HEK293 (cell line): ENCODE measurements around the gene AUH.

ENCODE experiments used
- CTCF ChIA-PET: fragments of 350-600 bp; formaldehyde crosslinking; extraction: SDS; loops from one replicate; lab custom pipeline; 2021; ENCODE audit warnings: antibody characterized with exemption; lab: Yijun Ruan, JAX
- POLR2A ChIA-PET: fragments of 300-600 bp; formaldehyde crosslinking; extraction: SDS; loops from one replicate; lab custom pipeline; 2020; ENCODE audit warnings: antibody characterized with exemption, inconsistent platforms; lab: Yijun Ruan, JAX
- H3K27ac ChIP-seq: fragments of 200-500 bp; sonication (Bioruptor generic); 2 replicates; pipeline ENCODE4 v1.5.1; 2014; ENCODE audit warnings: low read depth, low read length, control low read depth, inconsistent platforms; ENCODE audit errors: extremely low read depth
- H3K36me3 ChIP-seq, 2 experiments: fragments of 200-500 bp in 1 of 2; sonication (Bioruptor generic) in 1 of 2; 1 replicate in 1 of 2; 2 replicates in 1 of 2; pipeline ENCODE4 v1.5.1; 2014 to 2017; ENCODE audit warnings: inconsistent platforms in 2 of 2, low read length in 2 of 2; ENCODE audit not compliant: control insufficient read depth in 2 of 2, insufficient read depth in 1 of 2
- H3K4me1 ChIP-seq: fragments of 200-500 bp; sonication (Bioruptor generic); 2 replicates; pipeline ENCODE4 v1.5.1; 2014; ENCODE audit warnings: mild to moderate bottlenecking, low read length, inconsistent platforms; ENCODE audit not compliant: control insufficient read depth, insufficient read depth
- H3K4me3 ChIP-seq: 2 replicates; pipeline ENCODE4 v1.5.1; 2011; ENCODE audit warnings: low read depth, mild to moderate bottlenecking, control low read depth, low read length, moderate library complexity
- H3K9me3 ChIP-seq: fragments of 200-500 bp; sonication (Bioruptor generic); 2 replicates; pipeline ENCODE4 v1.5.1; 2014; ENCODE audit warnings: low read depth, low read length, inconsistent platforms; ENCODE audit not compliant: control insufficient read depth, insufficient read depth
- GFI1B ChIP-seq: fragments of 450-650 bp; formaldehyde crosslinking; IDR thresholded peaks from 2 replicates; pipeline ENCODE4 v1.5.1; 2016; ENCODE audit warnings: missing biosample characterization, missing genetic modification characterization
- KLF7 ChIP-seq: fragments of 450-650 bp; formaldehyde crosslinking; IDR thresholded peaks from 2 replicates; pipeline ENCODE4 v1.5.1; 2016; ENCODE audit warnings: missing biosample characterization, missing genetic modification characterization, borderline replicate concordance
- OSR2 ChIP-seq: fragments of 450-650 bp; formaldehyde crosslinking; IDR thresholded peaks from 2 replicates; pipeline ENCODE4 v1.5.1; 2016; ENCODE audit warnings: missing biosample characterization, missing genetic modification characterization
- OVOL3 ChIP-seq: fragments of 450-650 bp; formaldehyde crosslinking; IDR thresholded peaks from 2 replicates; pipeline ENCODE4 v1.5.1; 2016; ENCODE audit warnings: missing biosample characterization, missing genetic modification characterization
- PRDM1 ChIP-seq: fragments of 450-650 bp; formaldehyde crosslinking; IDR thresholded peaks from 2 replicates; pipeline ENCODE4; 2016; ENCODE audit warnings: missing biosample characterization, missing genetic modification characterization
- RBAK ChIP-seq: fragments of 450-650 bp; formaldehyde crosslinking; IDR thresholded peaks from 2 replicates; pipeline ENCODE4 v1.5.1; 2016; ENCODE audit warnings: missing biosample characterization, missing genetic modification characterization
- REST ChIP-seq: fragments of 450-650 bp; formaldehyde crosslinking; IDR thresholded peaks from 2 replicates; pipeline ENCODE4 v1.5.1; 2016; ENCODE audit warnings: missing biosample characterization, missing genetic modification characterization
- SCRT1 ChIP-seq: fragments of 450-650 bp; formaldehyde crosslinking; IDR thresholded peaks from 2 replicates; pipeline ENCODE4 v1.5.1; 2016; ENCODE audit warnings: missing biosample characterization, missing genetic modification characterization, borderline replicate concordance
- SETDB1 ChIP-seq: IDR thresholded peaks from one replicate; pipeline ENCODE4 v1.6.1; 2017; ENCODE audit warnings: mild to moderate bottlenecking, low read length, moderate library complexity, mixed read lengths; ENCODE audit not compliant: insufficient read length
- SP2 ChIP-seq: fragments of 450-650 bp; formaldehyde crosslinking; IDR thresholded peaks from 2 replicates; pipeline ENCODE4 v1.5.1; 2016; ENCODE audit warnings: missing biosample characterization, missing genetic modification characterization
- TCF7L2 ChIP-seq: IDR thresholded peaks from 2 replicates; pipeline ENCODE4 v1.6.1; 2011; ENCODE audit warnings: low read depth, mild to moderate bottlenecking, inconsistent platforms, low read length, moderate library complexity, borderline replicate concordance
- YY1 ChIP-seq: fragments of 450-650 bp; formaldehyde crosslinking; IDR thresholded peaks from 2 replicates; pipeline ENCODE4 v1.5.1; 2018; ENCODE audit warnings: missing biosample characterization, missing genetic modification characterization
- ZBTB10 ChIP-seq: fragments of 450-650 bp; formaldehyde crosslinking; IDR thresholded peaks from 2 replicates; pipeline ENCODE4 v1.5.1; 2016; ENCODE audit warnings: missing biosample characterization, missing genetic modification characterization
- ZBTB44 ChIP-seq: fragments of 450-650 bp; IDR thresholded peaks from 2 replicates; pipeline ENCODE4 v1.5.1; 2018; ENCODE audit warnings: missing biosample characterization, mild to moderate bottlenecking, missing genetic modification characterization
- ZBTB6 ChIP-seq: fragments of 450-650 bp; formaldehyde crosslinking; IDR thresholded peaks from 2 replicates; pipeline ENCODE4 v1.5.1; 2017; ENCODE audit warnings: missing biosample characterization, missing genetic modification characterization
- ZEB2 ChIP-seq: fragments of 450-650 bp; formaldehyde crosslinking; IDR thresholded peaks from 2 replicates; pipeline ENCODE4 v1.5.1; 2016; ENCODE audit warnings: missing biosample characterization, missing genetic modification characterization
- ZIC2 ChIP-seq: fragments of 450-650 bp; formaldehyde crosslinking; IDR thresholded peaks from 2 replicates; pipeline ENCODE4 v1.5.1; 2016; ENCODE audit warnings: missing biosample characterization, missing genetic modification characterization
- ZNF121 ChIP-seq: fragments of 450-650 bp; formaldehyde crosslinking; IDR thresholded peaks from 2 replicates; pipeline ENCODE4 v1.5.1; 2016; ENCODE audit warnings: missing biosample characterization, missing genetic modification characterization
- ZNF26 ChIP-seq: fragments of 450-650 bp; formaldehyde crosslinking; IDR thresholded peaks from 2 replicates; pipeline ENCODE4 v1.5.1; 2016; ENCODE audit warnings: missing biosample characterization, missing genetic modification characterization
- ZNF354C ChIP-seq: fragments of 450-650 bp; formaldehyde crosslinking; IDR thresholded peaks from 2 replicates; pipeline ENCODE4 v1.5.1; 2016; ENCODE audit warnings: missing biosample characterization, missing genetic modification characterization, low read depth, borderline replicate concordance
- ZNF514 ChIP-seq: fragments of 450-650 bp; formaldehyde crosslinking; IDR thresholded peaks from 2 replicates; pipeline ENCODE4 v1.5.1; 2016; ENCODE audit warnings: missing biosample characterization, missing genetic modification characterization
- ZNF571 ChIP-seq: fragments of 450-650 bp; formaldehyde crosslinking; IDR thresholded peaks from 2 replicates; pipeline ENCODE4 v1.5.0; 2017; ENCODE audit warnings: missing biosample characterization, missing genetic modification characterization
- ZNF621 ChIP-seq: fragments of 450-650 bp; formaldehyde crosslinking; IDR thresholded peaks from 2 replicates; pipeline ENCODE4 v1.5.1; 2017; ENCODE audit warnings: missing biosample characterization, missing genetic modification characterization
- ZNF623 ChIP-seq: fragments of 450-650 bp; formaldehyde crosslinking; IDR thresholded peaks from 2 replicates; pipeline ENCODE4 v1.5.1; 2016; ENCODE audit warnings: missing biosample characterization, missing genetic modification characterization
- ZNF776 ChIP-seq: fragments of 450-650 bp; formaldehyde crosslinking; IDR thresholded peaks from 2 replicates; pipeline ENCODE4 v1.5.0; 2017; ENCODE audit warnings: missing biosample characterization, missing genetic modification characterization, borderline replicate concordance
- ZNF791 ChIP-seq: fragments of 450-650 bp; formaldehyde crosslinking; IDR thresholded peaks from 2 replicates; pipeline ENCODE4 v1.5.1; 2016; ENCODE audit warnings: missing biosample characterization, missing genetic modification characterization

The AUH gene

GRCh38 chr9:91354881-91355280, 6.8 kb downstream of the AUH start:
- Histone ChIP-seq H3K36me3 (peaks cover 3 to 34% of the 10 kb centered on the region in 2 experiments), H3K27ac (no peak overlapping the region), H3K4me3 (no peak overlapping the region), H3K9me3 (no peaks in the 10 kb centered on the region), H3K4me1 (no peaks in the 10 kb centered on the region)
- ChIA-PET CTCF (interaction anchor here (1.2 kb wide), 1 partner anchor 89 kb away, joined by 3 read pairs; no protein-coding TSS in a partner anchor), POLR2A (interaction anchor here (1.0 kb wide), 1 partner anchor 10 kb away, joined by 7 read pairs; no protein-coding TSS in a partner anchor)
- TF ChIP-seq ZIC2 (tag by site-specific recombination) (no peak), YY1 (tag by site-specific recombination) (no peak), ZNF514 (tag by site-specific recombination) (no peak), ZNF26 (tag by site-specific recombination) (no peak), GFI1B (tag by site-specific recombination) (no peak), ZNF354C (tag by site-specific recombination) (no peak), ZNF121 (tag by site-specific recombination) (no peak), ZEB2 (tag by site-specific recombination) (no peak), TCF7L2 (no peak), SP2 (tag by site-specific recombination) (no peak), REST (no peak), ZNF791 (no peak), ZBTB44 (tag by site-specific recombination) (no peak)

GRCh38 chr9:91349115-91349555, 12.6 kb downstream of the AUH start:
- Histone ChIP-seq H3K9me3 (no peaks in the 10 kb centered on the region), H3K4me3 (no peak overlapping the region), H3K36me3 (peaks cover 0 to 14% of the 10 kb centered on the region in 2 experiments; a peak in 2 of 3 replicates), H3K27ac (no peak overlapping the region), H3K4me1 (no peaks in the 10 kb centered on the region)
- ChIA-PET POLR2A (no interaction called here), CTCF (no interaction called here)
- TF ChIP-seq ZNF571 (tag by site-specific recombination) (no peak), OVOL3 (tag by site-specific recombination) (no peak), RBAK (tag by site-specific recombination) (no peak), ZBTB10 (tag by site-specific recombination) (no peak), SETDB1 (no peak), PRDM1 (no peak), OSR2 (tag by site-specific recombination) (no peak), KLF7 (tag by site-specific recombination) (no peak), ZNF791 (no peak), ZNF623 (tag by site-specific recombination) (no peak), ZBTB6 (tag by site-specific recombination) (no peak), ZNF621 (no peak), ZNF776 (tag by site-specific recombination) (no peak), SCRT1 (tag by site-specific recombination) (no peak)
